GM12878 (cell line): ENCODE results near the gene EBLN2. TPM values are rescaled to one million over a fixed set of nuclear protein-coding genes. Genes with fewer than 3 reads are reported as not detected.

Experiments used
- ATAC-seq: fragments of 200-7000 bp; cut with Tn5 transposase; 3 replicates; pipeline ENCODE4 v1.9.1; 2020; ENCODE audit warnings: mild to moderate bottlenecking, moderate library complexity
- BruUV-seq: library from RNA; stranded (reverse); fragments of 400-500 nt; replicated peaks from 2 replicates; lab custom pipeline; 2021; lab: Mats Ljungman, UMichigan
- CTCF ChIA-PET: fragments of 300-600 bp; sonication (Branson Sonifier 250); formaldehyde crosslinking; extraction: SDS; loops from one replicate; lab custom pipeline; 2021; ENCODE audit warnings: inconsistent platforms; lab: Yijun Ruan, JAX
- POLR2A ChIA-PET: fragments of 350-600 bp; formaldehyde crosslinking; extraction: SDS; loops from one replicate; lab custom pipeline; 2021; ENCODE audit warnings: inconsistent platforms; lab: Charles Lee
- RAD21 ChIA-PET: fragments of 300-600 bp; sonication (Branson Sonifier 250); formaldehyde crosslinking; loops from one replicate; lab custom pipeline; 2023; ENCODE audit warnings: antibody characterized with exemption; ENCODE audit not compliant: unreplicated experiment; lab: Charles Lee
- SMC1A ChIA-PET: fragments of 300-600 bp; sonication (Branson Sonifier 250); formaldehyde crosslinking; loops from one replicate; lab custom pipeline; 2023; ENCODE audit not compliant: unreplicated experiment, uncharacterized antibody; lab: Charles Lee
- DNase-seq: peaks from one replicate; pipeline ENCODE4 v3.0.0-alpha.2; 2011; ENCODE audit warnings: low read depth, low spot score
- FAIRE-seq: peaks from 3 replicates; lab custom pipeline; 2011; peaks lifted over from hg19 to GRCh38; lab: Jason Lieb, UNC
- H2AFZ ChIP-seq: 2 replicates; pipeline ENCODE4 v1.6.0; 2011; ENCODE audit warnings: low read depth, low read length, control low read depth; ENCODE audit not compliant: control insufficient read depth
- H3K27ac ChIP-seq: 2 replicates; pipeline ENCODE4 v1.5.1; 2011; ENCODE audit warnings: control low read depth; ENCODE audit not compliant: control insufficient read depth, insufficient read depth
- H3K27me3 ChIP-seq, 2 experiments: replicated peaks in 1 of 2; 2 replicates each; pipeline versions ENCODE4 v1.6.0 to v1.6.1; 2011; ENCODE audit warnings: low read length in 1 of 2; ENCODE audit not compliant: control insufficient read depth in 2 of 2, insufficient read depth in 2 of 2
- H3K36me3 ChIP-seq, 2 experiments: 2 replicates each; pipeline ENCODE4 v1.5.1; 2011; ENCODE audit warnings: low read length in 1 of 2; ENCODE audit not compliant: control insufficient read depth in 2 of 2, insufficient read depth in 2 of 2
- H3K4me1 ChIP-seq: 2 replicates; pipeline ENCODE4 v1.6.1; 2011; ENCODE audit warnings: mild to moderate bottlenecking, low read length, moderate library complexity, mixed read lengths; ENCODE audit not compliant: control insufficient read depth, insufficient read depth
- H3K4me2 ChIP-seq: 2 replicates; pipeline ENCODE4 v1.6.0; 2011; ENCODE audit warnings: control low read depth; ENCODE audit not compliant: control insufficient read depth, insufficient read depth
- H3K4me3 ChIP-seq: fragments of 200-600 bp; sonication (generic); 2 replicates; pipeline ENCODE4 v1.5.1; 2016
- H3K79me2 ChIP-seq: 2 replicates; pipeline ENCODE4 v1.6.0; 2011; ENCODE audit warnings: low read length; ENCODE audit not compliant: control insufficient read depth, insufficient read depth
- H3K9ac ChIP-seq: 2 replicates; pipeline ENCODE4 v1.8.0; 2011; ENCODE audit warnings: low read length, control low read depth, mixed read lengths; ENCODE audit not compliant: control insufficient read depth, insufficient read depth
- H3K9me3 ChIP-seq: replicated peaks from 3 replicates; pipeline ENCODE4 v1.5.1; 2011; ENCODE audit warnings: mild to moderate bottlenecking, low read length; ENCODE audit not compliant: control insufficient read depth, insufficient read depth
- H4K20me1 ChIP-seq: 2 replicates; pipeline ENCODE4 v1.6.0; 2011; ENCODE audit not compliant: control insufficient read depth, insufficient read depth
- CEBPB ChIP-seq, 2 experiments: fragments of 150-350 bp in 1 of 2; IDR thresholded peaks; 2 replicates each; pipeline ENCODE4 v1.6.1; 2012 to 2014; ENCODE audit warnings: low read depth in 2 of 2, low read length in 2 of 2, borderline replicate concordance in 1 of 2, inconsistent platforms in 1 of 2
- DPF2 ChIP-seq: fragments of 450-650 bp; IDR thresholded peaks from 2 replicates; pipeline ENCODE4 v1.6.1; 2017; ENCODE audit warnings: mild to moderate bottlenecking
- JUNB ChIP-seq: IDR thresholded peaks from 2 replicates; pipeline ENCODE4 v1.6.1; 2016; ENCODE audit warnings: antibody characterized with exemption, mild to moderate bottlenecking
- NBN ChIP-seq: fragments of 450-650 bp; IDR thresholded peaks from 2 replicates; pipeline ENCODE4 v1.6.1; 2016
- NRF1 ChIP-seq: conservative IDR thresholded peaks from 2 replicates; pipeline ENCODE4 v1.6.1; 2011; ENCODE audit warnings: mild to moderate bottlenecking, low read depth, low read length, improper control_type of control experiment
- SMC3 ChIP-seq: IDR thresholded peaks from 2 replicates; pipeline ENCODE4 v1.6.1; 2011; ENCODE audit warnings: low read length, improper control_type of control experiment, borderline replicate concordance
- SRF ChIP-seq, 2 experiments: IDR thresholded peaks; 2 replicates each; pipeline ENCODE4 v1.6.1; 2011; ENCODE audit warnings: low read depth in 2 of 2, low read length in 2 of 2, mild to moderate bottlenecking in 1 of 2, moderate library complexity in 1 of 2
- WGBS: methylation state at CpG from one replicate; pipeline ENCODE4 v1.1.6; 2016; ENCODE audit warnings: low lambda C conversion rate; ENCODE audit not compliant: insufficient replicate concordance, insufficient coverage; ENCODE audit errors: missing lambda C conversion rate; 5-methylcytosine and 5-hydroxymethylcytosine counted together
- in situ Hi-C: fragments of 300-500 bp; cut with MboI; formaldehyde crosslinking; loops from 9 replicates; pipeline ENCODE4 v1.14.3; 2018; ENCODE audit warnings: mixed read lengths
- intact Hi-C: fragments of 100-400 bp; cut with micrococcal nuclease; formaldehyde crosslinking; loops from one replicate; pipeline ENCODE4 v1.14.2; 2022; ENCODE audit not compliant: unreplicated experiment
- polyA plus RNA-seq, 11 experiments: library from polyadenylated mRNA; depleted of rRNA in 4 of 11; unstranded in 6 of 11; stranded (reverse) in 5 of 11; fragments of >200 nt; fragmentation: Nextera tagmentation in 4 of 11; fragmentation: Illumina TruSeq in 1 of 11; extraction: Ambion mirVana in 4 of 11; extraction: Trizol in 1 of 11; gene quantifications; 1 replicate in 1 of 11; 2 replicates in 10 of 11; pipeline versions ENCODE4 v1.2.1 to v1.2.3, GENCODE V29; 2011 to 2016; ENCODE audit warnings: inconsistent platforms in 2 of 11, missing spikeins in 2 of 11, low read depth in 1 of 11
- total RNA-seq, 4 experiments: library from RNA; depleted of rRNA in 3 of 4; stranded (reverse); fragments of >200 nt in 3 of 4; fragmentation: Illumina TruSeq in 1 of 4; extraction: Trizol in 1 of 4; gene quantifications; 2 replicates each; pipeline versions ENCODE4 v1.2.1 to v1.2.3, GENCODE V29; 2013 to 2021
- TF ChIP-seq, protein P1 (sequence below): IDR thresholded peaks from 2 replicates; pipeline ENCODE4 v1.6.1; 2012; ENCODE audit warnings: low read length, inconsistent platforms
- TF ChIP-seq, protein P2 (sequence below): fragments of 450-650 bp; IDR thresholded peaks from 2 replicates; pipeline ENCODE4 v1.6.1; 2017; ENCODE audit warnings: mild to moderate bottlenecking, moderate library complexity
- TF ChIP-seq, protein P3 (sequence below): fragments of 450-650 bp; IDR thresholded peaks from 2 replicates; pipeline ENCODE4 v1.6.1; 2017; ENCODE audit warnings: mild to moderate bottlenecking, moderate library complexity

EBLN2 gene
- total and polyA plus RNA-seq, 10 of the 15 experiments (the other 5 are each of a cell fraction or from before 2014, with no cell fraction given) = 0.84 to 6.8 (median 3.6) TPM

DNA sequence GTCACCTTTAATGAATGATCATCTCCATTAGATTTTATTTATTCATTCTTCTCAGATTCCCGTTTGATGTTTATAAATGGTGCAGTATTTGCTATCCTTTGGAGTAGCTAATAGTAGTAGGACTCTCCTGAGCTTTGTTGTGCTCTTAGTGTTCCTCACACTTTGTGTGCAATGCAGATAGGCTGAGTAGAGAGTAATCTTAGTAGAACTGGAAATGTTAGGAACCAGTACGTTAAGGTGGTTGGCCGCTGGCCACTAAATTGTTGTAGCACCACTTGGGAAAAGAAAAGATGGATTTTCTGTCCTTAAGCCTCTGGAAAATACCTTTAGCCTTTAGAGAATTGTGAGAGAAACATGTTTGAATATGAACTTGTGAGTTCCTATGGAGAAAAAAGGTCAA lies 19.9 kb upstream of the EBLN2 start:
- intact Hi-C loops = loop anchor here (5.0 kb wide), 1 partner anchor 44 kb away; the partner anchor contains the start of gene PPP4R2
- peaks cover 0 to 7% of the 10 kb centered on the region in 2 experiments; a peak in 3 of 4 replicates for H3K36me3 ChIP-seq
- in situ Hi-C loops = no loop called here
- peaks cover 7% of the 10 kb centered on the region; the same call in 1 of the 2 replicates for H4K20me1 ChIP-seq
- no peak for FAIRE-seq
- ChIA-PET CTCF (interaction anchor here (1.3 to 1.9 kb wide), 3 partner anchors 15 to 190 kb away, joined by 3 to 10 read pairs (median 4); no protein-coding TSS in a partner anchor), SMC1A (interaction anchor here (0.8 to 1.4 kb wide), 3 partner anchors 9 to 16 kb away, joined by 3 to 6 read pairs (median 5); no protein-coding TSS in a partner anchor), POLR2A (no interaction called here), RAD21 (no interaction called here)
- no peaks in the 10 kb centered on the region for H3K27me3 ChIP-seq
- TF ChIP-seq NRF1 (no peak), SRF (IDR thresholded peaks at IDR 0.05; ENCODE audit: low read depth in 2 of 2, low read length in 2 of 2) (no peak), SMC3 (no peak), JUNB (no peak), NBN (no peak), CEBPB (IDR thresholded peaks at IDR 0.05; ENCODE audit: borderline replicate concordance in 1 of 2, low read depth in 2 of 2, low read length in 2 of 2) (no peak), DPF2 (no peak)
- TF ChIP-seq, protein P1, sequence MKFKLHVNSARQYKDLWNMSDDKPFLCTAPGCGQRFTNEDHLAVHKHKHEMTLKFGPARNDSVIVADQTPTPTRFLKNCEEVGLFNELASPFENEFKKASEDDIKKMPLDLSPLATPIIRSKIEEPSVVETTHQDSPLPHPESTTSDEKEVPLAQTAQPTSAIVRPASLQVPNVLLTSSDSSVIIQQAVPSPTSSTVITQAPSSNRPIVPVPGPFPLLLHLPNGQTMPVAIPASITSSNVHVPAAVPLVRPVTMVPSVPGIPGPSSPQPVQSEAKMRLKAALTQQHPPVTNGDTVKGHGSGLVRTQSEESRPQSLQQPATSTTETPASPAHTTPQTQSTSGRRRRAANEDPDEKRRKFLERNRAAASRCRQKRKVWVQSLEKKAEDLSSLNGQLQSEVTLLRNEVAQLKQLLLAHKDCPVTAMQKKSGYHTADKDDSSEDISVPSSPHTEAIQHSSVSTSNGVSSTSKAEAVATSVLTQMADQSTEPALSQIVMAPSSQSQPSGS = no peak
- TF ChIP-seq, protein P2, sequence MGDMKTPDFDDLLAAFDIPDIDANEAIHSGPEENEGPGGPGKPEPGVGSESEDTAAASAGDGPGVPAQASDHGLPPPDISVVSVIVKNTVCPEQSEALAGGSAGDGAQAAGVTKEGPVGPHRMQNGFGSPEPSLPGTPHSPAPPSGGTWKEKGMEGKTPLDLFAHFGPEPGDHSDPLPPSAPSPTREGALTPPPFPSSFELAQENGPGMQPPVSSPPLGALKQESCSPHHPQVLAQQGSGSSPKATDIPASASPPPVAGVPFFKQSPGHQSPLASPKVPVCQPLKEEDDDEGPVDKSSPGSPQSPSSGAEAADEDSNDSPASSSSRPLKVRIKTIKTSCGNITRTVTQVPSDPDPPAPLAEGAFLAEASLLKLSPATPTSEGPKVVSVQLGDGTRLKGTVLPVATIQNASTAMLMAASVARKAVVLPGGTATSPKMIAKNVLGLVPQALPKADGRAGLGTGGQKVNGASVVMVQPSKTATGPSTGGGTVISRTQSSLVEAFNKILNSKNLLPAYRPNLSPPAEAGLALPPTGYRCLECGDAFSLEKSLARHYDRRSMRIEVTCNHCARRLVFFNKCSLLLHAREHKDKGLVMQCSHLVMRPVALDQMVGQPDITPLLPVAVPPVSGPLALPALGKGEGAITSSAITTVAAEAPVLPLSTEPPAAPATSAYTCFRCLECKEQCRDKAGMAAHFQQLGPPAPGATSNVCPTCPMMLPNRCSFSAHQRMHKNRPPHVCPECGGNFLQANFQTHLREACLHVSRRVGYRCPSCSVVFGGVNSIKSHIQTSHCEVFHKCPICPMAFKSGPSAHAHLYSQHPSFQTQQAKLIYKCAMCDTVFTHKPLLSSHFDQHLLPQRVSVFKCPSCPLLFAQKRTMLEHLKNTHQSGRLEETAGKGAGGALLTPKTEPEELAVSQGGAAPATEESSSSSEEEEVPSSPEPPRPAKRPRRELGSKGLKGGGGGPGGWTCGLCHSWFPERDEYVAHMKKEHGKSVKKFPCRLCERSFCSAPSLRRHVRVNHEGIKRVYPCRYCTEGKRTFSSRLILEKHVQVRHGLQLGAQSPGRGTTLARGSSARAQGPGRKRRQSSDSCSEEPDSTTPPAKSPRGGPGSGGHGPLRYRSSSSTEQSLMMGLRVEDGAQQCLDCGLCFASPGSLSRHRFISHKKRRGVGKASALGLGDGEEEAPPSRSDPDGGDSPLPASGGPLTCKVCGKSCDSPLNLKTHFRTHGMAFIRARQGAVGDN = no peak
- TF ChIP-seq, protein P3, sequence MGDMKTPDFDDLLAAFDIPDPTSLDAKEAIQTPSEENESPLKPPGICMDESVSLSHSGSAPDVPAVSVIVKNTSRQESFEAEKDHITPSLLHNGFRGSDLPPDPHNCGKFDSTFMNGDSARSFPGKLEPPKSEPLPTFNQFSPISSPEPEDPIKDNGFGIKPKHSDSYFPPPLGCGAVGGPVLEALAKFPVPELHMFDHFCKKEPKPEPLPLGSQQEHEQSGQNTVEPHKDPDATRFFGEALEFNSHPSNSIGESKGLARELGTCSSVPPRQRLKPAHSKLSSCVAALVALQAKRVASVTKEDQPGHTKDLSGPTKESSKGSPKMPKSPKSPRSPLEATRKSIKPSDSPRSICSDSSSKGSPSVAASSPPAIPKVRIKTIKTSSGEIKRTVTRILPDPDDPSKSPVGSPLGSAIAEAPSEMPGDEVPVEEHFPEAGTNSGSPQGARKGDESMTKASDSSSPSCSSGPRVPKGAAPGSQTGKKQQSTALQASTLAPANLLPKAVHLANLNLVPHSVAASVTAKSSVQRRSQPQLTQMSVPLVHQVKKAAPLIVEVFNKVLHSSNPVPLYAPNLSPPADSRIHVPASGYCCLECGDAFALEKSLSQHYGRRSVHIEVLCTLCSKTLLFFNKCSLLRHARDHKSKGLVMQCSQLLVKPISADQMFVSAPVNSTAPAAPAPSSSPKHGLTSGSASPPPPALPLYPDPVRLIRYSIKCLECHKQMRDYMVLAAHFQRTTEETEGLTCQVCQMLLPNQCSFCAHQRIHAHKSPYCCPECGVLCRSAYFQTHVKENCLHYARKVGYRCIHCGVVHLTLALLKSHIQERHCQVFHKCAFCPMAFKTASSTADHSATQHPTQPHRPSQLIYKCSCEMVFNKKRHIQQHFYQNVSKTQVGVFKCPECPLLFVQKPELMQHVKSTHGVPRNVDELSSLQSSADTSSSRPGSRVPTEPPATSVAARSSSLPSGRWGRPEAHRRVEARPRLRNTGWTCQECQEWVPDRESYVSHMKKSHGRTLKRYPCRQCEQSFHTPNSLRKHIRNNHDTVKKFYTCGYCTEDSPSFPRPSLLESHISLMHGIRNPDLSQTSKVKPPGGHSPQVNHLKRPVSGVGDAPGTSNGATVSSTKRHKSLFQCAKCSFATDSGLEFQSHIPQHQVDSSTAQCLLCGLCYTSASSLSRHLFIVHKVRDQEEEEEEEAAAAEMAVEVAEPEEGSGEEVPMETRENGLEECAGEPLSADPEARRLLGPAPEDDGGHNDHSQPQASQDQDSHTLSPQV = no peak
- BruUV-seq = no TSS peak
- peaks cover 94% of the 10 kb centered on the region for H3K79me2 ChIP-seq
- no peak for DNase-seq
- no peak overlapping the region for H3K27ac ChIP-seq
- H3K4me2 ChIP-seq = no peak overlapping the region
- H3K4me3 ChIP-seq = no peak overlapping the region
- H3K4me1 ChIP-seq = peaks cover 25% of the 10 kb centered on the region
- H3K9ac ChIP-seq = no peak overlapping the region
- 96% methylated on average over 3 of the region's 3 CpGs for WGBS
- ATAC-seq = no peak
- H2AFZ ChIP-seq = no peak overlapping the region
- no peaks in the 10 kb centered on the region for H3K9me3 ChIP-seq
